ENCODE data around the gene THSD7B.

GRCh38 chr2:137379186-137379585 is 613.8 kb downstream of the THSD7B start:
- TF ChIP-seq POLR2A (IDR thresholded peaks at IDR 0.05; ENCODE audit: low read depth, low read length) (no peak), JUND (IDR thresholded peaks at IDR 0.05; ENCODE audit: low read depth, low read length) (no peak), SMC3 (IDR thresholded peaks at IDR 0.05; ENCODE audit: borderline replicate concordance, low read length) (no peak), HCFC1 (IDR thresholded peaks at IDR 0.05; ENCODE audit: low read length) (no peak), CBFB (IDR thresholded peaks at IDR 0.05; ENCODE audit: low read depth) (no peak), ZNF24 (IDR thresholded peaks at IDR 0.05) (no peak), STAT1 (conservative IDR thresholded peaks at IDR 0.05) (no peak), ATF2 (IDR thresholded peaks at IDR 0.05; ENCODE audit: low read length) (no peak), USF2 (IDR thresholded peaks at IDR 0.05; ENCODE audit: borderline replicate concordance, low read depth, low read length) (no peak), SPI1 (IDR thresholded peaks at IDR 0.05; ENCODE audit: borderline replicate concordance, insufficient read depth, low read depth, low read length) (no peak), RAD21 (IDR thresholded peaks at IDR 0.05; ENCODE audit: insufficient read depth, low read depth, low read length) (no peak), SIN3A (IDR thresholded peaks at IDR 0.05; ENCODE audit: low read depth, low read length) (no peak), REST (IDR thresholded peaks at IDR 0.05; ENCODE audit: low read depth, low read length) (no peak), CTCF (IDR thresholded peaks at IDR 0.05 in 2 of 3, conservative IDR thresholded peaks at IDR 0.05 in 1 of 3; ENCODE audit: control insufficient read depth in 2 of 3, extremely low read depth in 1 of 3, insufficient read depth in 1 of 3, low read depth in 3 of 3, low read length in 3 of 3) (no peak)
